ENCODE measurements around the gene LCN10. TPM values are rescaled to one million over a fixed set of nuclear protein-coding genes. Genes with fewer than 3 reads are reported as not detected.

The LCN10 gene
- total and polyA plus RNA-seq, 9 of the 15 experiments (the other 6 are each of a cell fraction or from before 2014, with no cell fraction given) = 0.10 to 0.21 (median 0.14) TPM; not detected in 6

DNA sequence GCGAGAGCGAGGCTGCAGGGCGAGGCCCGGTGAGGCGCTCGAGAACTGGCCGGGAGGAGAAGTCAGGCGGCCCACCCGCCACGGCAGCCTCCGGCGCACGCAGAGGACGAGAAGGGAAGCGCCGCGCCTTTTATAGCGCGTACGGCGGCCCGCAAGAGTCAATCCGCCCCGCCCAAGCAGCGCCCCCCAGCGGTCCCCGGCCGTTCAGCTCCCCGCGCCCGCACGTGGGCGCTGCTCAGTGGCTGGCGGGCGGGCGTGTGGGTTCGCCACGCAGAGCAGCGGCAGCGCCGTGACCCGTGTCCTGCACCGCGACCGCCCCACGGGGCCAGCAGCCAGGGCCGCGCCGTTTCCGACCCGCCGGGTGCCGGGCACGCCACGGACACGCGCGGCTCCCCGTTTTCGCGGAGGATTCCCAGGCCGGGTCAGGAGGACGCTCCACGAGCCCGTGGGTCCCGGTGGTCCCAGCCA, 14.6 kb downstream of the LCN10 start (continued):
- TF ChIP-seq NR4A1 (CRISPR knock-in tag; IDR thresholded peaks at IDR 0.05) (no peak), NR4A1 (tag; IDR thresholded peaks at IDR 0.05) (peak; percentile 75), SPI1 (IDR thresholded peaks at IDR 0.05; ENCODE audit: borderline replicate concordance, low read depth, low read length) (peak; percentile 36; the same call in 1 of the 2 replicates), HIVEP1 (CRISPR knock-in tag; IDR thresholded peaks at IDR 0.05) (no peak), BCOR (IDR thresholded peaks at IDR 0.05) (no peak), ZNF408 (CRISPR knock-in tag; IDR thresholded peaks at IDR 0.05; ENCODE audit: low read depth) (0 out of 2 replicates have a peak, but pooled peaks have one; percentile 9), ZNF12 (CRISPR knock-in tag; IDR thresholded peaks at IDR 0.05) (no peak), YY1 (IDR thresholded peaks at IDR 0.05; ENCODE audit: borderline replicate concordance in 1 of 3, control insufficient read depth in 1 of 3, extremely low read depth in 1 of 3, insufficient read depth in 3 of 3, insufficient read length in 1 of 3, insufficient replicate concordance in 2 of 3, low read depth in 1 of 3, low read length in 2 of 3) (peak in 2 of 3 experiments; percentile 80 to 84), DDX20 (tag; IDR thresholded peaks at IDR 0.05; ENCODE audit: low read depth) (no peak), TAF9B (IDR thresholded peaks at IDR 0.05; ENCODE audit: partially characterized antibody) (no peak), CBX1 (IDR thresholded peaks at IDR 0.05; ENCODE audit: low read depth) (peak; percentile 80), KDM2B (CRISPR knock-in tag; IDR thresholded peaks at IDR 0.05) (peak; percentile 67; the same call in 1 of the 2 replicates), HNRNPL (IDR thresholded peaks at IDR 0.05; ENCODE audit: low read depth, low read length) (peak; percentile 87), ZNF316 (IDR thresholded peaks at IDR 0.05) (no peak), CCAR2 (IDR thresholded peaks at IDR 0.05; ENCODE audit: low read depth, low read length) (no peak), STAT5A (IDR thresholded peaks at IDR 0.05; ENCODE audit: borderline replicate concordance, low read length) (peak; percentile 14; the same call in 1 of the 2 replicates), KAT7 (CRISPR knock-in tag; IDR thresholded peaks at IDR 0.05; ENCODE audit: borderline replicate concordance) (no peak; the same call in 1 of the 2 replicates)
- TF ChIP-seq, protein P1, sequence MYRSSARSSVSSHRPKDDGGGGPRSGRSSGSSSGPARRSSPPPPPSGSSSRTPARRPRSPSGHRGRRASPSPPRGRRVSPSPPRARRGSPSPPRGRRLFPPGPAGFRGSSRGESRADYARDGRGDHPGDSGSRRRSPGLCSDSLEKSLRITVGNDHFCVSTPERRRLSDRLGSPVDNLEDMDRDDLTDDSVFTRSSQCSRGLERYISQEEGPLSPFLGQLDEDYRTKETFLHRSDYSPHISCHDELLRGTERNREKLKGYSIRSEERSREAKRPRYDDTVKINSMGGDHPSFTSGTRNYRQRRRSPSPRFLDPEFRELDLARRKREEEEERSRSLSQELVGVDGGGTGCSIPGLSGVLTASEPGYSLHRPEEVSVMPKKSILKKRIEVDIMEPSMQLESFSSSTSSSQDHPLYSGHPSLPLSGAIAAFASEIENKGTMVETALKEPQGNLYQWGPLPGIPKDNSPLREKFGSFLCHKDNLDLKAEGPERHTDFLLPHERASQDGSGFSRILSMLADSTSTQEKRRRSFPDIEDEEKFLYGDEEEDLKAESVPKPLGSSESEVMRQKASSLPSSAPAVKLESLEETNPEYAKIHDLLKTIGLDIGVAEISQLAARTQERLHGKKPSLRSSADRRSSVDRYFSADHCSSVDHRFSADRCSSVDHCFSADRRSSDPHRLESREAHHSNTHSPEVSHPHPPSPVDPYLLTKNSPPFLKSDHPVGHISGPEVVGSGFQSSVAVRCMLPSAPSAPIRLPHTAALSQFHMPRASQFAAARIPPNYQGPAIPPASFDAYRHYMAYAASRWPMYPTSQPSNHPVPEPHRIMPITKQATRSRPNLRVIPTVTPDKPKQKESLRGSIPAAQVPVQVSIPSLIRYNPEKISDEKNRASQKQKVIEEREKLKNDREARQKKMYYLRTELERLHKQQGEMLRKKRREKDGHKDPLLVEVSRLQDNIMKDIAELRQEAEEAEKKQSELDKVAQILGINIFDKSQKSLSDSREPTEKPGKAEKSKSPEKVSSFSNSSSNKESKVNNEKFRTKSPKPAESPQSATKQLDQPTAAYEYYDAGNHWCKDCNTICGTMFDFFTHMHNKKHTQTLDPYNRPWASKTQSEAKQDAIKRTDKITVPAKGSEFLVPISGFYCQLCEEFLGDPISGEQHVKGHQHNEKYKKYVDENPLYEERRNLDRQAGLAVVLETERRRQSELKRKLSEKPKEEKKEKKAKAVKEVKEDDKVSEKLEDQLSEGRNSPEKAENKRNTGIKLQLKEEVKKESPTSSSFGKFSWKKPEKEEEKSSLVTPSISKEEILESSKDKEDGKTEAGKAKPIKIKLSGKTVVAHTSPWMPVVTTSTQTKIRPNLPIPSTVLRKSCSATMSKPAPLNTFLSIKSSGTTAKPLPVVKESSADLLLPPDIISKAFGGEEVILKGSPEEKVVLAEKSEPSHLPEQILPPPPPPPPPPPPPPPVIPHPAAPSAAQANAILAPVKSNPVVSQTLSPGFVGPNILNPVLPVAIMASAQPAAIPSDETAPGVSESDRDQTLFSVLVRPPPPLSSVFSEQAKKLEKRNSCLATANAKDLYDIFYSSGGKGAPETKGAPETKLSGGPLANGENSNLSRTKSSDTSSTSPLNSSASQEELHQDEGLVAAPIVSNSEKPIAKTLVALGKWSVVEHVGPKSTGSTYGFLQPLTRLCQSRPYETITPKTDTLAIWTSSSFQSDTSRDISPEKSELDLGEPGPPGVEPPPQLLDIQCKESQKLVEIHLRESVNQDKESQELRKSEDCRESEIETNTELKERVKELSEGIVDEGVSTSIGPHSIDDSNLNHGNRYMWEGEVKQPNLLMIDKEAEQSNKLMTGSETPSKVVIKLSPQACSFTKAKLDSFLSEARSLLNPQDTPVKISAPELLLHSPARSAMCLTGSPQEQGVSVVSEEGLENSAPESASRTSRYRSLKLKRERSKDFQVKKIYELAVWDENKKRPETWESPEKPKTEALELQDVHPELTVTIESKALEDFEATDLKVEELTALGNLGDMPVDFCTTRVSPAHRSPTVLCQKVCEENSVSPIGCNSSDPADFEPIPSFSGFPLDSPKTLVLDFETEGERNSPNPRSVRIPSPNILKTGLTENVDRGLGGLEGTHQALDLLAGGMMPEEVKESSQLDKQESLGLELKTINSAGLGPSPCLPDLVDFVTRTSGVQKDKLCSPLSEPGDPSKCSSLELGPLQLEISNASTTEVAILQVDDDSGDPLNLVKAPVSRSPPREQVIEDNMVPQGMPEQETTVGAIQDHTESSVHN (IDR thresholded peaks at IDR 0.05; ENCODE audit: borderline replicate concordance in 1 of 2, low read depth in 1 of 2) = no peak
- TF ChIP-seq, protein P2, sequence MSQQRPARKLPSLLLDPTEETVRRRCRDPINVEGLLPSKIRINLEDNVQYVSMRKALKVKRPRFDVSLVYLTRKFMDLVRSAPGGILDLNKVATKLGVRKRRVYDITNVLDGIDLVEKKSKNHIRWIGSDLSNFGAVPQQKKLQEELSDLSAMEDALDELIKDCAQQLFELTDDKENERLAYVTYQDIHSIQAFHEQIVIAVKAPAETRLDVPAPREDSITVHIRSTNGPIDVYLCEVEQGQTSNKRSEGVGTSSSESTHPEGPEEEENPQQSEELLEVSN (IDR thresholded peaks at IDR 0.05; ENCODE audit: borderline replicate concordance in 1 of 2, extremely low read depth in 1 of 2, insufficient read depth in 1 of 2, insufficient read length in 1 of 2, low read depth in 1 of 2, low read length in 1 of 2, poor library complexity in 1 of 2, severe bottlenecking in 1 of 2) = peak; percentile 88 to 97
